NCI-H187 (cell line): ENCODE data around the gene RSBN1L.

Source experiments
- DNase-seq, 2 experiments: peaks; one replicate each; lab custom pipeline; 2025; lab: John Stamatoyannopoulos, UW

The RSBN1L gene

GRCh38 chr7:77731716-77732115, 35.5 kb downstream of the RSBN1L start:
- DNase-seq = no peak

- DNase-seq = no peak
Measured at GRCh38 chr7:77734659-77735421, 38.6 kb downstream of the RSBN1L start.

GRCh38 chr7:77735457-77735856, 39.2 kb downstream of the RSBN1L start:
- DNase-seq = no peak

- DNase-seq = no peak
Measured at GRCh38 chr7:77736991-77737390, 40.7 kb downstream of the RSBN1L start.

GRCh38 chr7:77738382-77738781, 42.1 kb downstream of the RSBN1L start:
- DNase-seq = no peak

- DNase-seq = no peak
Measured at GRCh38 chr7:77738871-77739270, 42.6 kb downstream of the RSBN1L start.

- DNase-seq = no peak
Measured at GRCh38 chr7:77740257-77740656, 44.0 kb downstream of the RSBN1L start.

- no peak for DNase-seq
Measured at GRCh38 chr7:77743518-77743917, 47.3 kb downstream of the RSBN1L start.

GRCh38 chr7:77745746-77746145, 49.5 kb downstream of the RSBN1L start:
- no peak for DNase-seq

- no peak for DNase-seq
Measured at GRCh38 chr7:77746164-77746823, 50.0 kb downstream of the RSBN1L start.

- no peak for DNase-seq
Measured at GRCh38 chr7:77746824-77747165, 50.5 kb downstream of the RSBN1L start.

- no peak for DNase-seq
Measured at GRCh38 chr7:77747178-77747577, 50.9 kb downstream of the RSBN1L start.

GRCh38 chr7:77747718-77748117, 51.5 kb downstream of the RSBN1L start:
- no peak for DNase-seq

GRCh38 chr7:77752016-77752415, 55.8 kb downstream of the RSBN1L start:
- DNase-seq = no peak

- no peak for DNase-seq
Measured at GRCh38 chr7:77753173-77753572, 56.9 kb downstream of the RSBN1L start.

GRCh38 chr7:77757589-77757988, 61.3 kb downstream of the RSBN1L start:
- no peak for DNase-seq

GRCh38 chr7:77759294-77759889, 63.1 kb downstream of the RSBN1L start:
- peak in 1 of 2 experiments; percentile 37 for DNase-seq

- DNase-seq = no peak
Measured at GRCh38 chr7:77760809-77761453, 64.7 kb downstream of the RSBN1L start.

GRCh38 chr7:77765481-77765880, 69.2 kb downstream of the RSBN1L start:
- no peak for DNase-seq

GRCh38 chr7:77765906-77766800, 69.9 kb downstream of the RSBN1L start:
- no peak for DNase-seq

- DNase-seq = no peak
Measured at GRCh38 chr7:77766801-77767605, 70.7 kb downstream of the RSBN1L start.
